Ovary (tissue), 9 donors: Measurements from ENCODE around the gene CPHXL2. TPM values are rescaled to one million over a fixed set of nuclear protein-coding genes. Genes with fewer than 3 reads are reported as not detected.

Experiments
- DNase-seq, 5 donors: peaks; one replicate each; pipeline ENCODE4 v3.0.0-alpha.2; 2019 to 2020
- H3K27ac ChIP-seq, 2 donors: fragments of 200-600 bp; one replicate each; pipeline versions ENCODE4 v1.5.1 to v1.8.0; 2019 to 2022
- H3K27me3 ChIP-seq: fragments of 200-600 bp; one replicate; pipeline ENCODE4 v1.8.0; 2022
- H3K36me3 ChIP-seq: fragments of 200-600 bp; sonication (generic); one replicate; pipeline ENCODE4 v1.5.1; 2019
- H3K4me1 ChIP-seq: one replicate; pipeline ENCODE4 v1.8.1; 2013; ENCODE audit warnings: mild to moderate bottlenecking, moderate library complexity; ENCODE audit not compliant: insufficient read depth
- H3K4me3 ChIP-seq: fragments of 200-600 bp; sonication (generic); one replicate; pipeline ENCODE4 v1.5.1; 2017
- H3K9me3 ChIP-seq, 2 donors: fragments of 200-600 bp in 1 of 2; sonication (generic) in 1 of 2; one replicate each; pipeline versions ENCODE4 v1.5.1 to v1.8.1; 2013 to 2019; ENCODE audit warnings: mild to moderate bottlenecking in 1 of 2, moderate library complexity in 1 of 2
- CTCF ChIP-seq, 3 donors: fragments of 450-650 bp in 2 of 3; fragments of 200-600 bp in 1 of 3; IDR thresholded peaks; one replicate each; pipeline versions ENCODE4 v1.5.1 to v1.8.0; 2016 to 2022; ENCODE audit warnings: antibody characterized with exemption in 3 of 3, mild to moderate bottlenecking in 1 of 3
- EP300 ChIP-seq: sonication (generic); formaldehyde crosslinking; IDR thresholded peaks from one replicate; pipeline ENCODE4 v1.6.1; 2017; ENCODE audit warnings: antibody characterized with exemption
- POLR2A ChIP-seq: fragments of 450-650 bp; IDR thresholded peaks from one replicate; pipeline ENCODE4 v1.6.1; 2017; ENCODE audit warnings: antibody characterized with exemption, mild to moderate bottlenecking, moderate library complexity
- WGBS, 3 donors: extraction: QIAGEN DNeasy Blood & Tissue Kit in 1 of 3; methylation state at CpG; one replicate each; pipeline versions ENCODE4 v1.1.5 to v1.1.7; 2013 to 2017; 5-methylcytosine and 5-hydroxymethylcytosine counted together
- intact Hi-C, 4 donors: fragments of 100-400 bp; cut with DNase I; formaldehyde crosslinking; loops; one replicate each; pipeline versions ENCODE4 v1.11.0 to v1.15.1; 2022 to 2023
- polyA plus RNA-seq, 2 donors: library from polyadenylated mRNA; stranded (reverse); fragments of 200-250 nt in 1 of 2; fragments of 350-450 nt in 1 of 2; fragmentation: Illumina TruSeq in 1 of 2; extraction: RNeasy Lipid Tissue Mini Kit (QIAGEN cat#74804) in 1 of 2; gene quantifications; one replicate each; pipeline ENCODE4 v1.2.3, GENCODE V29; 2013 to 2014
- total RNA-seq, 7 donors: library from RNA; depleted of rRNA in 2 of 7; stranded (reverse); fragments of >200 nt in 2 of 7; fragmentation: NEBNext Ultra II Directional in 3 of 7; extraction: Animal tissue kit (Norgen Biotek cat#: 25700) in 3 of 7; gene quantifications; one replicate each; pipeline versions ENCODE4 v1.1.0 to v1.2.4, GENCODE V29; 2016 to 2023
- donor health status: DM: no; HTN: no; CAD: no; lungs with moderate emphysema.
- donor health status: DM: no; HTN: no; CAD: no.
- donor health status: Bipolar disorder and iron deficiency.
- donor health status: DM: yes; HTN: yes; CAD: no.
- donor health status: DM: no; HTN: no; CAD: no.
- donor health status: DM: yes; HTN: yes; CAD: no.

Gene CPHXL2
- total and polyA plus RNA-seq, 9 donors, result not detected

GRCh38 chr16:75622761-75623605 is 53.8 kb downstream of the CPHXL2 start, which contains the start of gene ADAT1:
ADAT1 (minus strand) TSS chr16:75623281; CDS start chr16:75620799, 2,482 bp downstream.
- H3K9me3 ChIP-seq, result no peaks in the 10 kb centered on the region
- intact Hi-C loops, result loop anchor here in 1 of 4 donors (10.0 kb wide), 1 partner anchor 58 kb away; the partner anchor contains the start of gene GABARAPL2
- no peaks in the 10 kb centered on the region for H3K36me3 ChIP-seq

GRCh38 chr16:75621170-75621477 is 55.7 kb downstream of the CPHXL2 start:
- Histone ChIP-seq H3K36me3 (no peaks in the 10 kb centered on the region), H3K27me3 (no peaks in the 10 kb centered on the region), H3K27ac (no peak overlapping the region), H3K4me1 (peaks cover 6% of the 10 kb centered on the region), H3K4me3 (no peak overlapping the region), H3K9me3 (no peaks in the 10 kb centered on the region)
- WGBS, 3 donors, result 6 to 7% (median 7%) methylated on average over 2 of the region's 2 CpGs
- DNase-seq, result no peak
- intact Hi-C loops, result loop anchor here in 1 of 4 donors (10.0 kb wide), 1 partner anchor 56 kb away; the partner anchor contains the start of gene GABARAPL2
- TF ChIP-seq EP300 (no peak), POLR2A (no peak), CTCF (IDR thresholded peaks at IDR 0.05) (no peak)

More at GRCh38 chr16:75622761-75623605, 53.8 kb downstream of the CPHXL2 start, which contains the start of gene ADAT1:
- Histone ChIP-seq H3K27me3 (no peaks in the 10 kb centered on the region), H3K27ac (peak within 1 kb of the TSS in 1 of 2 donors; percentile 74), H3K4me3 (peak within 1 kb of the TSS; percentile 80), H3K4me1 (peaks cover 6% of the 10 kb centered on the region)
- DNase-seq, result peak; percentile 97 to 99 (median 98)
- WGBS, 3 donors, result 0% methylated on average over 61 to 62 of the region's 62 CpGs
- TF ChIP-seq POLR2A (peak; percentile 86), EP300 (no peak)

- Histone ChIP-seq H3K4me1 (peaks cover 6% of the 10 kb centered on the region), H3K27me3 (no peaks in the 10 kb centered on the region), H3K27ac (no peak overlapping the region), H3K4me3 (no peak overlapping the region), H3K9me3 (no peaks in the 10 kb centered on the region), H3K36me3 (no peaks in the 10 kb centered on the region)
- DNase-seq, result no peak
- 80 to 86% (median 84%) methylated on average over 20 of the region's 20 CpGs for WGBS, 3 donors
- intact Hi-C loops, result loop anchor here in 1 of 4 donors (10.0 kb wide), 1 partner anchor 56 kb away; the partner anchor contains the start of gene GABARAPL2
- TF ChIP-seq EP300 (no peak), POLR2A (no peak), CTCF (IDR thresholded peaks at IDR 0.05) (no peak)
Observed at GRCh38 chr16:75620326-75621169, 56.3 kb downstream of the CPHXL2 start.

GRCh38 chr16:75618780-75619179 is 58.0 kb downstream of the CPHXL2 start:
- intact Hi-C loops, result no loop called here
- no peak for DNase-seq
- Histone ChIP-seq H3K27me3 (no peaks in the 10 kb centered on the region), H3K27ac (no peak overlapping the region), H3K4me3 (no peak overlapping the region), H3K36me3 (no peaks in the 10 kb centered on the region), H3K4me1 (peaks cover 6% of the 10 kb centered on the region), H3K9me3 (no peaks in the 10 kb centered on the region)
- no peak for TF ChIP-seq EP300
- no peak for TF ChIP-seq CTCF (IDR thresholded peaks at IDR 0.05)
- no peak for TF ChIP-seq POLR2A
- WGBS, 3 donors, result 95 to 97% (median 97%) methylated on average over 2 of the region's 2 CpGs
